Thyroid gland (tissue), 4 donors: ENCODE results near the gene SLC35F6. TPM values are rescaled to one million over a fixed set of nuclear protein-coding genes. Genes with fewer than 3 reads are reported as not detected.

Experiments used
- DNase-seq, 2 donors: peaks; one replicate each; pipeline ENCODE4 v3.0.0-alpha.2; 2019
- H3K27ac ChIP-seq, 3 donors: fragments of 200-600 bp; sonication (generic); 1 replicate in 2 of 3; 2 replicates in 1 of 3; pipeline ENCODE4 v1.5.1; 2016 to 2019; ENCODE audit warnings: mild to moderate bottlenecking in 1 of 3, moderate library complexity in 1 of 3
- H3K27me3 ChIP-seq: fragments of 200-600 bp; sonication (generic); one replicate; pipeline ENCODE4 v1.5.1; 2019
- H3K36me3 ChIP-seq, 2 donors: fragments of 200-600 bp; sonication (generic); one replicate each; pipeline ENCODE4 v1.5.1; 2016 to 2019
- H3K4me1 ChIP-seq, 2 donors: fragments of 200-600 bp; sonication (generic); one replicate each; pipeline ENCODE4 v1.5.1; 2017 to 2019
- H3K4me3 ChIP-seq, 3 donors: fragments of 200-600 bp; sonication (generic); replicated peaks in 1 of 3; 1 replicate in 2 of 3; 2 replicates in 1 of 3; pipeline ENCODE4 v1.5.1; 2016; ENCODE audit warnings: mild to moderate bottlenecking in 1 of 3
- H3K9me3 ChIP-seq: fragments of 200-600 bp; sonication (generic); one replicate; pipeline ENCODE4 v1.5.1; 2017
- CTCF ChIP-seq, 6 experiments: fragments of 200-600 bp in 3 of 6; fragments of 450-650 bp in 3 of 6; sonication (generic) in 3 of 6; IDR thresholded peaks; one replicate each; pipeline ENCODE4 v1.5.1; 2016 to 2019; ENCODE audit warnings: antibody characterized with exemption in 6 of 6, mild to moderate bottlenecking in 2 of 6, inconsistent platforms in 1 of 6, moderate library complexity in 1 of 6
- POLR2A ChIP-seq, 2 donors: fragments of 450-650 bp; IDR thresholded peaks; one replicate each; pipeline ENCODE4 v1.6.1; 2017; ENCODE audit warnings: antibody characterized with exemption in 2 of 2, mild to moderate bottlenecking in 2 of 2, moderate library complexity in 1 of 2
- WGBS, 2 donors: methylation state at CpG; one replicate each; pipeline ENCODE4 v1.1.5; 2017; 5-methylcytosine and 5-hydroxymethylcytosine counted together
- intact Hi-C: fragments of 100-400 bp; cut with DNase I; formaldehyde crosslinking; loops from one replicate; pipeline ENCODE4 v1.15.1; 2023
- total RNA-seq, 4 donors: library from RNA; depleted of rRNA; stranded (reverse); fragments of >200 nt; gene quantifications; one replicate each; pipeline ENCODE4 v1.2.3, GENCODE V29; 2016

SLC35F6 gene
- total RNA-seq, 4 donors from 2014 or later, result 73.1 to 91.2 (median 80.7) TPM

GRCh38 chr2:26784570-26785234, 20.6 kb downstream of the SLC35F6 start:
- Histone ChIP-seq H3K9me3 (no peaks in the 10 kb centered on the region), H3K27me3 (no peaks in the 10 kb centered on the region), H3K36me3 (peaks cover 13 to 16% of the 10 kb centered on the region in 2 donors), H3K4me3 (no peak overlapping the region), H3K4me1 (peaks cover 10 to 12% of the 10 kb centered on the region in 2 donors), H3K27ac (no peak overlapping the region)
- TF ChIP-seq CTCF (IDR thresholded peaks at IDR 0.05) (no peak), POLR2A (IDR thresholded peaks at IDR 0.05) (no peak)
- 90 to 93% methylated on average over 12 to 18 of the region's 19 CpGs for WGBS, 2 donors
- DNase-seq, result no peak
- intact Hi-C loops, result no loop called here

GRCh38 chr2:26785431-26786206, 21.5 kb downstream of the SLC35F6 start, which contains the start of gene CENPA:
CENPA (plus strand) TSS chr2:26786056; CDS start chr2:26786197, 141 bp downstream.
- H3K36me3 ChIP-seq, result peaks cover 4 to 6% of the 10 kb centered on the region in 2 donors
- H3K9me3 ChIP-seq, result no peaks in the 10 kb centered on the region
- H3K27me3 ChIP-seq, result no peaks in the 10 kb centered on the region
- 2 to 3% methylated on average over 33 to 34 of the region's 55 CpGs for WGBS, 2 donors
- peak; percentile 97 to 98 for DNase-seq
- H3K4me3 ChIP-seq, result peak within 1 kb of the TSS in 2 of 3 donors; percentile 45 to 69
- H3K27ac ChIP-seq, result peak within 1 kb of the TSS in 2 of 3 donors; percentile 50 to 67
- intact Hi-C loops, result no loop called here
- H3K4me1 ChIP-seq, result peaks cover 10 to 12% of the 10 kb centered on the region in 2 donors
- TF ChIP-seq POLR2A (IDR thresholded peaks at IDR 0.05) (no peak), CTCF (IDR thresholded peaks at IDR 0.05) (peak in 2 of 6 experiments; percentile 24 to 38)

- DNase-seq, result no peak
- Histone ChIP-seq H3K9me3 (no peaks in the 10 kb centered on the region), H3K36me3 (no peaks in the 10 kb centered on the region), H3K27me3 (no peaks in the 10 kb centered on the region), H3K4me3 (peak overlapping the region in 2 of 3 donors; percentile 26 to 69), H3K27ac (no peak overlapping the region), H3K4me1 (peaks cover 10 to 12% of the 10 kb centered on the region in 2 donors)
- WGBS, 2 donors, result 10 to 13% methylated on average over 13 to 21 of the region's 55 CpGs
- intact Hi-C loops, result no loop called here
- no peak for TF ChIP-seq CTCF (IDR thresholded peaks at IDR 0.05)
- no peak for TF ChIP-seq POLR2A (IDR thresholded peaks at IDR 0.05)
These were observed 22.3 kb downstream of the SLC35F6 start for GRCh38 chr2:26786207-26787028.

- Histone ChIP-seq H3K9me3 (no peaks in the 10 kb centered on the region), H3K4me3 (no peak overlapping the region), H3K27ac (no peak overlapping the region), H3K36me3 (no peaks in the 10 kb centered on the region), H3K4me1 (no peaks in the 10 kb centered on the region), H3K27me3 (no peaks in the 10 kb centered on the region)
- no peak for DNase-seq
- TF ChIP-seq CTCF (IDR thresholded peaks at IDR 0.05), result no peak
- TF ChIP-seq POLR2A (IDR thresholded peaks at IDR 0.05), result no peak
- intact Hi-C loops, result no loop called here
- 78 to 83% methylated on average over 3 of the region's 3 CpGs for WGBS, 2 donors
These were observed 28.6 kb downstream of the SLC35F6 start for GRCh38 chr2:26792720-26793119.
